B cell (primary cell): ENCODE results near the gene ATG16L1. TPM values are rescaled to one million over a fixed set of nuclear protein-coding genes. Genes with fewer than 3 reads are reported as not detected.

Source experiments
- ATAC-seq: fragments of 200-7000 bp; cut with Tn5 transposase; one replicate; pipeline ENCODE4 v1.10.0; 2021; ENCODE audit warnings: low read depth, mild to moderate bottlenecking, moderate number of reproducible peaks, moderate library complexity
- CTCF ChIA-PET: fragments of 350-600 bp; sonication (Branson Sonifier 250); formaldehyde crosslinking; loops from one replicate; lab custom pipeline; 2021; ENCODE audit warnings: antibody characterized with exemption, inconsistent platforms; lab: Charles Lee
- POLR2A ChIA-PET: fragments of 350-600 bp; sonication (Branson Sonifier 250); formaldehyde crosslinking; loops from one replicate; lab custom pipeline; 2021; ENCODE audit warnings: antibody characterized with exemption; lab: Charles Lee
- DNase-seq: peaks from one replicate; pipeline ENCODE4 v3.0.0; 2013
- H2AFZ ChIP-seq: 2 replicates; pipeline ENCODE4 v1.6.1; 2012; ENCODE audit warnings: mild to moderate bottlenecking, low read depth, low read length; ENCODE audit not compliant: insufficient read depth, poor library complexity, severe bottlenecking
- H3K27ac ChIP-seq, 2 donors: 1 replicate in 1 of 2; 2 replicates in 1 of 2; pipeline ENCODE4 v1.5.1; 2012 to 2013; ENCODE audit warnings: low read length in 2 of 2, mild to moderate bottlenecking in 2 of 2, moderate library complexity in 1 of 2
- H3K27me3 ChIP-seq, 4 experiments: fragments of 200-600 bp in 1 of 4; sonication (generic) in 1 of 4; replicated peaks in 1 of 4; 1 replicate in 2 of 4; 2 replicates in 2 of 4; pipeline versions ENCODE4 v1.6.1 to v1.7.0; 2013 to 2016; ENCODE audit warnings: low read length in 3 of 4, mild to moderate bottlenecking in 2 of 4, mixed read lengths in 1 of 4, moderate library complexity in 1 of 4; ENCODE audit not compliant: insufficient read depth in 4 of 4, control insufficient read depth in 3 of 4; ENCODE audit errors: control extremely low read depth in 1 of 4
- H3K36me3 ChIP-seq, 2 experiments: replicated peaks in 1 of 2; 1 replicate in 1 of 2; 2 replicates in 1 of 2; pipeline versions ENCODE4 v1.6.1 to v1.7.1; 2013; ENCODE audit warnings: low read length in 1 of 2; ENCODE audit not compliant: insufficient read depth in 2 of 2, control insufficient read depth in 1 of 2; ENCODE audit errors: control extremely low read depth in 1 of 2, extremely low read depth in 1 of 2
- H3K4me1 ChIP-seq, 2 donors: fragments of 200-600 bp in 1 of 2; sonication (generic) in 1 of 2; 1 replicate in 1 of 2; 2 replicates in 1 of 2; pipeline versions ENCODE4 v1.5.1 to v1.6.1; 2013 to 2017; ENCODE audit warnings: low read length in 2 of 2; ENCODE audit not compliant: control insufficient read depth in 2 of 2, insufficient read depth in 2 of 2
- H3K4me2 ChIP-seq: replicated peaks from 2 replicates; pipeline ENCODE3; 2012; ENCODE audit warnings: mild to moderate bottlenecking, low read depth, low read length; ENCODE audit not compliant: poor library complexity, severe bottlenecking
- H3K4me3 ChIP-seq, 5 experiments: fragments of 200-600 bp in 1 of 5; sonication (generic) in 1 of 5; 1 replicate in 3 of 5; 2 replicates in 2 of 5; pipeline versions ENCODE4 v1.5.1 to v1.7.0; 2011 to 2016; ENCODE audit warnings: low read length in 4 of 5, mild to moderate bottlenecking in 4 of 5, low read depth in 2 of 5, control low read depth in 1 of 5, moderate library complexity in 1 of 5; ENCODE audit not compliant: insufficient read depth in 1 of 5; ENCODE audit errors: control extremely low read depth in 1 of 5, extremely low read depth in 1 of 5
- H3K79me2 ChIP-seq: fragments of 200-600 bp; sonication (generic); one replicate; pipeline ENCODE4 v1.6.0; 2016; ENCODE audit warnings: low read length; ENCODE audit not compliant: control insufficient read depth, insufficient read depth
- H3K9ac ChIP-seq: fragments of 200-600 bp; sonication (generic); 2 replicates; pipeline ENCODE4 v1.6.1; 2017; ENCODE audit warnings: mild to moderate bottlenecking, low read length, moderate library complexity
- H3K9me3 ChIP-seq, 3 donors: one replicate each; pipeline versions ENCODE4 v1.6.1 to v1.7.1; 2013; ENCODE audit warnings: low read length in 2 of 3; ENCODE audit not compliant: control insufficient read depth in 2 of 3, insufficient read depth in 1 of 3; ENCODE audit errors: control extremely low read depth in 1 of 3
- H4K20me1 ChIP-seq: 2 replicates; pipeline ENCODE4 v1.6.0; 2012; ENCODE audit warnings: mild to moderate bottlenecking, low read length; ENCODE audit not compliant: insufficient read depth, control insufficient read depth, poor library complexity, severe bottlenecking
- H3K27ac Mint-ChIP-seq: one replicate; pipeline ENCODE4 v1.8.0; 2021; ENCODE audit warnings: mixed read lengths
- H3K27me3 Mint-ChIP-seq: one replicate; pipeline ENCODE4 v1.8.0; 2021; ENCODE audit warnings: mixed read lengths
- H3K4me1 Mint-ChIP-seq: one replicate; pipeline ENCODE4 v1.8.0; 2021; ENCODE audit warnings: mixed read lengths
- H3K4me3 Mint-ChIP-seq: one replicate; pipeline ENCODE4 v1.8.0; 2021; ENCODE audit warnings: mixed read lengths
- H3K9me3 Mint-ChIP-seq: one replicate; pipeline ENCODE4 v1.8.0; 2022; ENCODE audit warnings: mixed read lengths; ENCODE audit not compliant: insufficient read depth
- EZH2 ChIP-seq: IDR thresholded peaks from 2 replicates; pipeline ENCODE4 v1.6.1; 2012; ENCODE audit warnings: borderline replicate concordance, low read depth, mild to moderate bottlenecking, moderate library complexity, low read length; ENCODE audit not compliant: insufficient read depth, poor library complexity, severe bottlenecking
- WGBS: methylation state at CpG from one replicate; pipeline ENCODE4 v1.1.5; 2013; ENCODE audit warnings: missing lambda C conversion rate; ENCODE audit not compliant: insufficient coverage; 5-methylcytosine and 5-hydroxymethylcytosine counted together
- intact Hi-C: fragments of 100-400 bp; cut with micrococcal nuclease; formaldehyde crosslinking; loops from one replicate; pipeline ENCODE4 v1.10.0; 2022
- polyA plus RNA-seq: library from polyadenylated mRNA; depleted of rRNA; stranded (reverse); fragments of >200 nt; gene quantifications from 2 replicates; pipeline ENCODE4 v1.2.3, GENCODE V29; 2012
- total RNA-seq, 2 donors: library from RNA; stranded (reverse); fragments of 120-200 nt in 1 of 2; gene quantifications; 1 replicate in 1 of 2; 2 replicates in 1 of 2; pipeline versions ENCODE4 v1.2.3 to v1.2.4, GENCODE V29; 2013 to 2022
- TF ChIP-seq, protein P1 (sequence below): fragments of 200-600 bp; IDR thresholded peaks from one replicate; pipeline ENCODE4 v1.8.0; 2022; ENCODE audit warnings: antibody characterized with exemption, mild to moderate bottlenecking

Gene ATG16L1
- total and polyA plus RNA-seq, 2 donors (not counting 1 experiment from before 2014, with no cell fraction given) = 25.7 to 69.9 TPM

DNA sequence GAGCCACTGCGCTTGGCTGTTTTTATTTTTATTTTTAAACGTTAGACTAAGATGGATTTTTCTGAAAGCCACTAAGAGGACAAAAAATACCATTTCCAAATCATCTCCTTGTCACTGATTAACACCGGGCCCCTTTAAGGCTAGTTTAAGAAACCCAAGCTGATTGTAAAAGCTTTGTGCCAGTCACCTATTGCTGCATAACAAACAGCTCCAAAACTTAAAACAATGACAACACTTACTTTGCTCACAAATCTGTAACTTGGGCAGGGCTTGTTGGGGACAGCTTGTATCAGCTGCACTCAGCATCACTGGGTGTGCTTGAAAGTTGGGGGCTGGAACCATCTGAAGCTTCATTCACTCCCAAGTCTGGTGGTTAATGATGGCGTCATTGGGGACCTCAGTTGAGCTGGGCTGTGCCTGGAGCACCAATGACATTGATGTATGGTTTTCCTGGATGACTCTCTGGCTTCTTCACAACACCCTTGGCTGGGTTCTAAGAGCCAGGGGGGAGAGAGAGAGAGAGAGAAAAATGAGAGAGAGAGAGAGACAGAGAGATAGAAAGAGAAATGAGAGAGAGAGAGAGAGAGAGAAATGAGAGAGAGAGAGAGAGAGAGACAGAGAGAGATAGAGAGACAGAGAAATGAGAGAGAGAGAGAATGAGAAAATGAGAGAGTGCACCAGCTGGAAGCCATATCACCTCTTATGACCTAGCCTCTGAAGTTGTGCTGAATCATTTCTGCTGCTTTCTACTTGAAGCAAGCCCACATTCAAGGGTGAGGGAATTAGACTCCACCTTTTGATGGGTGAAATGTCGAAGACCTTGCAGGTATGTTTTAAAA lies 26.0 kb upstream of the ATG16L1 start:
- Mint-ChIP-seq H3K9me3 (no peaks in the 10 kb centered on the region), H3K4me1 (peaks cover 9% of the 10 kb centered on the region), H3K4me3 (no peak overlapping the region), H3K27me3 (no peaks in the 10 kb centered on the region), H3K27ac (no peak overlapping the region)
- intact Hi-C loops = no loop called here
- ATAC-seq = no peak
- H3K27ac ChIP-seq = no peak overlapping the region
- DNase-seq = no peak
- H3K4me2 ChIP-seq = no peak overlapping the region
- no peaks in the 10 kb centered on the region for H4K20me1 ChIP-seq
- no peak overlapping the region for H3K4me3 ChIP-seq
- ChIA-PET POLR2A (interaction anchor here (0.8 kb wide), 1 partner anchor 15 kb away, joined by 3 read pairs; no protein-coding TSS in a partner anchor), CTCF (interaction anchor here (0.7 to 0.8 kb wide), 2 partner anchors 25 to 392 kb away, joined by 3 read pairs; no protein-coding TSS in a partner anchor)
- no peaks in the 10 kb centered on the region for H3K79me2 ChIP-seq
- H3K9me3 ChIP-seq = no peaks in the 10 kb centered on the region
- WGBS = 76% methylated on average over 4 of the region's 5 CpGs
- peaks cover 0 to 6% of the 10 kb centered on the region in 2 donors for H3K4me1 ChIP-seq
- no peaks in the 10 kb centered on the region for H3K36me3 ChIP-seq
- H2AFZ ChIP-seq = no peak overlapping the region
- no peaks in the 10 kb centered on the region for H3K27me3 ChIP-seq
- TF ChIP-seq, protein P1, sequence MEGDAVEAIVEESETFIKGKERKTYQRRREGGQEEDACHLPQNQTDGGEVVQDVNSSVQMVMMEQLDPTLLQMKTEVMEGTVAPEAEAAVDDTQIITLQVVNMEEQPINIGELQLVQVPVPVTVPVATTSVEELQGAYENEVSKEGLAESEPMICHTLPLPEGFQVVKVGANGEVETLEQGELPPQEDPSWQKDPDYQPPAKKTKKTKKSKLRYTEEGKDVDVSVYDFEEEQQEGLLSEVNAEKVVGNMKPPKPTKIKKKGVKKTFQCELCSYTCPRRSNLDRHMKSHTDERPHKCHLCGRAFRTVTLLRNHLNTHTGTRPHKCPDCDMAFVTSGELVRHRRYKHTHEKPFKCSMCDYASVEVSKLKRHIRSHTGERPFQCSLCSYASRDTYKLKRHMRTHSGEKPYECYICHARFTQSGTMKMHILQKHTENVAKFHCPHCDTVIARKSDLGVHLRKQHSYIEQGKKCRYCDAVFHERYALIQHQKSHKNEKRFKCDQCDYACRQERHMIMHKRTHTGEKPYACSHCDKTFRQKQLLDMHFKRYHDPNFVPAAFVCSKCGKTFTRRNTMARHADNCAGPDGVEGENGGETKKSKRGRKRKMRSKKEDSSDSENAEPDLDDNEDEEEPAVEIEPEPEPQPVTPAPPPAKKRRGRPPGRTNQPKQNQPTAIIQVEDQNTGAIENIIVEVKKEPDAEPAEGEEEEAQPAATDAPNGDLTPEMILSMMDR = no peak
- no peak for TF ChIP-seq EZH2
- H3K9ac ChIP-seq = no peak overlapping the region

DNA sequence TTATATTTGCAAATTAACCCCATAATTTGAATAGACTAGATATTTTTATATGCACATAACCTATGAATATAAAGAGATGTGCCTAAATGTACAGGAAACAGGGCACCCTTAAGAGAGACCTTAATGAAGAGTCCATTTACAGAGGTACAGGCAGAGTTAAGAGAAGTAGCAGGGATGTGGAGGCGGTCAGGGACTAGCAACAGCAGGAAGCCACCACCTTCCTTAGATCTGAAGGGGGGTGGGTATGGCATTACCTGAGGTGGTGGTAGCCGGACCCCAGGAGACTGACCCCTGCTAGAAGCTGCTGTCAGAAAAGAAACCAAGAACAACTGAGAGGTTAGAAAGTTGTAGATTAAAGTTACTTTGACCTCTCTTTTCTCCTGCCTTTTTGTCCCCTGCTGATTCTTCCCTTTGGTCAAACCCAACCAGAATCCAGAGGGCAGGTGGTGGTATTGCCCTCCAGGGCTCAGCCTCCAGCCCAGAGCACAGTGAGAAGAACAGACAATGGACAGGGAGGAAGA lies 24.9 kb upstream of the ATG16L1 start:
- Mint-ChIP-seq H3K4me1 (peaks cover 9% of the 10 kb centered on the region), H3K27ac (no peak overlapping the region)

More for the DNA sequence above, 24.9 kb upstream of the ATG16L1 start:
- Histone ChIP-seq H3K27ac (no peak overlapping the region), H3K4me3 (no peak overlapping the region), H3K4me2 (no peak overlapping the region), H3K9ac (no peak overlapping the region), H2AFZ (no peak overlapping the region), H3K36me3 (no peaks in the 10 kb centered on the region), H3K4me1 (peaks cover 0 to 6% of the 10 kb centered on the region in 2 donors), H3K79me2 (no peaks in the 10 kb centered on the region), H3K9me3 (no peaks in the 10 kb centered on the region), H3K27me3 (no peaks in the 10 kb centered on the region), H4K20me1 (no peaks in the 10 kb centered on the region)
- intact Hi-C loops = no loop called here
- ATAC-seq (no peak), DNase-seq (no peak)
- POLR2A ChIA-PET = no interaction called here
- no peaks in the 10 kb centered on the region for H3K27me3 Mint-ChIP-seq
- 80% methylated on average over 1 of the region's 2 CpGs for WGBS
- TF ChIP-seq EZH2 = no peak
- TF ChIP-seq, protein P1 = no peak
- CTCF ChIA-PET = no interaction called here
- no peaks in the 10 kb centered on the region for H3K9me3 Mint-ChIP-seq
- no peak overlapping the region for H3K4me3 Mint-ChIP-seq
